HG03432 (cell line): ENCODE results near the gene PCYT1A.
"Not testable (repeated sequence)": the region's sequence is repeated elsewhere in the genome, so short reads cannot be mapped to it uniquely, and the experiment has no call there.

Experiments used
- ATAC-seq: cut with Tn5 transposase; IDR thresholded peaks from one replicate; pipeline ENCODE4 v1.9.1; 2021; ENCODE audit warnings: mild to moderate bottlenecking, moderate library complexity; ENCODE audit not compliant: unreplicated experiment

The PCYT1A gene

DNA sequence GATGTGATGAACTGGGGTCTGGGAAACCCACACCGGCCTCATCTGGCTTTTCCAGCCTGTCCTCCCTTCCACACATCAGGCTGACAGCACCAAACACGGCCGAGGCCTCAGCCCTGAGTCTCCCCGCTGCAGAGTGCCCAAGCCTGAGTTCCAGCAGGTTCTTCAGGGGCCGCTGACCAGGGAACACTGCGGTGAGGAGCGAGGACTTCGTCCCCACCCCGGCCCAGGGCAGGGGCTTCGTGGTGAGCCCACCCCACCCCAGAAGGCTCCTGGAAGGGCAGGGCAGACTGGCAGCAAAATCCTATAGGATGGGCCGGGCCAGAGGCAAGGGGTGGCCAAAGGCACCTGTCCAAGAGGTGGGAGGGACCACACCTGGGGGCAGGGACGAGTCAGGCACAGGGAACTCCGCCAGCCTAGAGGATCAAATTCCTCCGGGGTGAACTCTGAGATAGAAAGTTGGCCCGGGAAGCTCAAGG, 71.4 kb downstream of the PCYT1A start, which contains the start of gene SLC51A:
Gene SLC51A (plus strand): TSS at position 446 of the 476 bp plus-strand sequence. CDS start 179 bp downstream, outside the sequence.
- no peak for ATAC-seq

DNA sequence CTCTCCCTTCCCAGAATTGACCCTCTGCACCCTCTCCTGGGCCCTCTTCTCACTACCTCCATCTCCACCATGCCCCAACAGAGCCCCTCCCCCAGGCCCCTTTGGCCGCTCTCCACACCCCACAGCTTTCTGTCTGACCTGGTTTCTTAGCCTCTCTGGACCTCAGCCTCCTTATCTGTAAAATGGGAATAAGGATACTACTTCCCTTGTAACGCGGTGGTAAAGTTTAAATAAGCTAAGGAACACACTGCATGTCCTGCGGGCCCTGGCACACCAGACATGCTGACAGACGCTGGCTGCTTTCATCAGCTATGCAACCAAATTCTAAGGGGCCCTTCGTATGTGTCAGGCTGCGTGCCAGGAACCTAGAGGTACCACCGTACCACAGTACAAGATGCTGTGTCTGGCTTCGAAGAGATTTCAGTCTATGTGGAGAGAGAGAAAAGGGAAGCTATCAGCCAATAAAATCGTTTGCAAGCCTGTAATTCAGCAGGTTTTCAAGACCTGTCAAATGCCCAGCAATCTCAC, 72.0 kb downstream of the PCYT1A start:
- ATAC-seq = no peak

DNA sequence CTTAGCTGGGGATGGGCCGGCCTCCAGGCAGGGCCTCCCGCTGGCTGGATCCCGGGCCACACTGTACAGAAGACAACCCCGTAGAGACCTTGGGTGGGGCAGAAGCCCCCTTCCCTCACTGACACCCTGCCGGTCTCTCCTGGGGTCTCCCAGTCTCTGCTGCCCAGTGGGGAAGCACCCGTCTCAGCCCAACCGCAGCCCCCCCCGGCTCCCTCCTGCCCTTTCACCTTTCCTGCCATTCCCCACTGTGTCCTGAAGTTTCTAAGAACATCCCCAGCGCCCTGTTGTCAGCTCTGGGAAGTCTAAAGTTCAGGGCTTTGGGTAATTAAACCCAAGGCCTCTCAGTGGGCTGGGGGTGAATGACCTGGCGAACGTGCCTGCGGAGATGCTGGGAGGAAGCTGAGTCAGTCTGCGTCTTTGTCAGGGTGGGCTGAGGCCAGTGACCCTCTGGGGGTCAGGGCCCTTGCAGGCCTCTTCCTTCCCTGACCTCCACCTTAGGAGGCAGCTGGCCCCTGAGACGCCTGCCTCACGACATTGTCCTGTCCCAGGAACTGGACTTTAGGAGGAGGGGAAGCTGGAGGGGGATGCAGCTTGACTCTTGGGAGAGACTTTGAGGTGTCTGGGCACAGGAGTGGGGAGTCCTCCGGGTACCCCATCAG, 72.6 kb downstream of the PCYT1A start:
- ATAC-seq = no peak

DNA sequence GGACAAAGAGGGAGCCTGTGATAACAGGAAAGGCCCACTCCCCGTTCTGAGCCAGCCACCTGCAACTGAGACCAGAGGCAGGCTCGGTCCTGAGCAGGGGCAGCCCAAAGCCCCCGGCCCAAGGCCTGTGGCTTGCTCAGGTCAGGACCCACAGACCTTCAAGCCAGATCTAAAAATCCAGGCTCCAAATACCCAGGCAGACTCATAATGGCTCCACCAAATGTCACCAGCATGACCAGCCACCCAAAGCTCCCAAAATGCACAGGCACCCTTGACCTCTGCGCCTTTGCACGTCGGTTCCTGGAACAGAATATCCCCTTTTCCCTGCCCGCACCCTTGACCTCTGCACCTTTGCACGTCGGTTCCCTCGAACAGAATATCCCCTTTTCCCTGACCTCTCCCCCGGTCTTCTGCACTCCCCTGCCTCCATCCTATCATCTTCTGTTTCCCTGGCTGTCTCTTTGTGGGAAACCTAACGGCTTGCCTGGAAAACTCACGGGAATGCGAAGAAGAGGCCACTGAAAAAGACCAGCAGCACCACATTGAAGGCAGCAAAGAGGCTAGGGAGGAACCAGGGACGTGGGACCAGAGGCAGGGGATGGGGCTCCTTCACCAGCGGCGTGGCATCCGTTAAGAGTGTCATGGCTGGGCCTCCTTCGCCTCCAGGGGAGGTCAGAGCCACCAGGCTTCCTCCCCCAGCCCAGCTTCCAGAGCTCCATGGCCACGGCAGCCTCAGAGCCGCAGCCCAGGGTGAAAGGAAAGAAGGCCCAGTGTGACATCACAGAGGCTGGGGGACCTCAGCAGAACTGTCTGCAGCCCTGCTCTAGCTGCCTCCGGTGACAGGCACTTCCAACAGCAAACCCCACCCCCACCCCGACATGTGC, 76.6 kb downstream of the PCYT1A start, which contains the start of gene ZDHHC19:
Gene ZDHHC19 (minus strand): TSS at position 728 of the 884 bp plus-strand sequence. CDS start 85 bp downstream, at position 643.
- ATAC-seq = no peak

DNA sequence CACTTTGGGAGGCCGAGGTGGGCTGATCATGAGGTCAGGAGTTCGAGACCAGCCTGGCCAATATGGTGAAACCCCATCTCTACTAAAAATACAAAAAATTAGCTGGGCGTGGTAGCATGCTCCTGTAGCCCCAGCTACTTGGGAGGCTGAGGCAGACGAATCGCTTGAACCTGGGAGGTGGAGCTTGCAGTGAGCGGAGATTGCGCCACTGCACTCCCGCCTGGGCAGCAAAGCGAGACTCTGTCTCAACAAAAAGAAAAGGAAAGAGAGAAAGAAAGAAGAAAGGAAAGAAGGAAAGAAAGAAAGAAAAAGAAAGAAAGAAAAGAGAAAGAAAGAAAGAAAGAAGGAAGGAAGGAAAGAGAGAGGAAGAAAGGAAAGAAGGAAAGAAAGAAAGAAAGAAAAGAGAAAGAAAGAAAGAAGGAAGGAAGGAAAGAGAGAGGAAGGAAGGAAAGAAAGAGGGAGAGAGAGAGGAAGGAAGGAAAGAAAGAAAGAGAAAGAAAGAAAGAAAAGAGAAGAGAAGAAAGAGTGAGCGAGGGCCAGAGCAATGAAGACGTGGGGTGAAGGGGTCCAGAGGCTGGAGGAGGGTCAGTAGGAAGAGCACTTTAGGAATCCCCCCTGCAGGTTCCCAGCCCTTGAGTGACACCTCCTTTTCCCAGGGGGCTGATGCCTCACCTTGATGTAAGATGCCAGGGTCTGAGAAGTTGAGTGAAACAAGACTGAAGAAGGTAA, 77.4 kb downstream of the PCYT1A start:
- not testable (repeated sequence) for ATAC-seq

DNA sequence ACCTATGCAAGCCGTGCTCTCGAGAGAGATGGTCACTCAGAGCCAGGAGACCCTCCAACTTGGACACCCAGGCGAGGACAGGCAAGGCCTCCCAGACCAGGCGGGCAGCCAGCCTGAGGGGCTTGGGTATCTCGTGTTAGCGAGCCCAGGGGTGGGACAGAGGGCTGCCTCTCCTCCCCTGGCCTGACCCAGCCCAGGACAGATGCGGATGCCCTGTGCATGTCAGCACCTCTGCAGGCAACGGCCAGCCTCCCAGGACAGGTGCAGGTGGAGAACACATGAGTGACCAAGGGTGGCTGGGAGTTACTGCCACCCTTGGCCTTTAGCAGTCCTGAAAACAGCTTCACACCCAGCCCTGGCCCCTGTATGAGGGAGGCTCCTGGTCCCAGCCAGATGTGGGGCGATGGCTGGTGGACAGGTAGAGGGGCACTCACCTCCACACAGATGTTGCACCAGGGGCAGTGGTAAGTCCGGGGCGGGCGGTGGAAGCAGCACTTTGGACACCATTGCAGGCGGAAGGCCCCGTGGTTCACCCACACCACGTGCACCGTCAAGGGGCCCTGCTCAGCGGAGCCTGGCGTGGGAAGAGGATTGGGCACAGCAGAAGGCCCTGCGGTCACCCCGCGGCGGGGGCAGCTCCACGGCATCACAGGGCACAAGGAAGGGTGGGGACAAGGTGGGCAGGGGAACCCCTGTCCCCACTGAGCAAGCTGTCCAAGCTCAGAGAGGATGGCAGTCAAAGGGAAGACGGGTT, 78.4 kb downstream of the PCYT1A start:
- ATAC-seq = no peak

DNA sequence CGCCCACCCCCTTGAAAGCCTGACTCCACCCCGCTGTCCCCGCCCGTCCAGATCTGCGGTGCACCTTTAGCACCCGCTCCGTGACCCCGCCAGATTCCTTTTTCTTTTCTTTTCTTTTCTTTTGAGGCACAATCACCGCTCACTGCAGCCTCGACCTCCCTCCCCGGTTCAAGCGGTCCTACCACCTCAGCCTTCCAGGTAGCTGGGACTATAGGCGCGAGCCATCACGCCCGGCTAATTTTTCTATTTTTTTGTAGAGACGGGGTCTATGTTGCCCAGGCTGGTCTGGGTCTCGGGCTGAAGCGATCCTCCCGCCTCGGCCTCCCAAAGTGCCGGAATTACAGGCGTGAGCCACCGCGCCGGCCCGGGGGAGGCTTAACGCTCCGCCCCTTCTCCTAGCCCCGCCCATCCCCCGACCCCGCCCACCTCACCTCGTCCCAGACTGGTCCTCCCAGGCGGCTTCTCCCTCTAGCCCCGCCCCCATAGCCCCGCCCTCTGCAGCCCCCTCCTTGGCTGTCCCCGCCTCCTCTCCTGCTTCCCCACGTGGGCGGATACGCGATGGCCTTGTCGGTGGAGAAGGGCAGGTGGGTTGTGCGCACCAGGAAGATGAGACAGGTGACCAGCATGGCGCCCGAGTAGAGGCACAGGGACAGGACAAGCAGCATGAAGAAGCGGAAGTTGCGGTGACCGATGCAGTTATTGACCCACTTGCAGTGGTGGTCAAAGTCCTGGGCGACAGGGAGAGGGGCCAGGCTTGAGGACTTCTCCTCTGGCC, 79.5 kb downstream of the PCYT1A start:
- ATAC-seq = no peak

DNA sequence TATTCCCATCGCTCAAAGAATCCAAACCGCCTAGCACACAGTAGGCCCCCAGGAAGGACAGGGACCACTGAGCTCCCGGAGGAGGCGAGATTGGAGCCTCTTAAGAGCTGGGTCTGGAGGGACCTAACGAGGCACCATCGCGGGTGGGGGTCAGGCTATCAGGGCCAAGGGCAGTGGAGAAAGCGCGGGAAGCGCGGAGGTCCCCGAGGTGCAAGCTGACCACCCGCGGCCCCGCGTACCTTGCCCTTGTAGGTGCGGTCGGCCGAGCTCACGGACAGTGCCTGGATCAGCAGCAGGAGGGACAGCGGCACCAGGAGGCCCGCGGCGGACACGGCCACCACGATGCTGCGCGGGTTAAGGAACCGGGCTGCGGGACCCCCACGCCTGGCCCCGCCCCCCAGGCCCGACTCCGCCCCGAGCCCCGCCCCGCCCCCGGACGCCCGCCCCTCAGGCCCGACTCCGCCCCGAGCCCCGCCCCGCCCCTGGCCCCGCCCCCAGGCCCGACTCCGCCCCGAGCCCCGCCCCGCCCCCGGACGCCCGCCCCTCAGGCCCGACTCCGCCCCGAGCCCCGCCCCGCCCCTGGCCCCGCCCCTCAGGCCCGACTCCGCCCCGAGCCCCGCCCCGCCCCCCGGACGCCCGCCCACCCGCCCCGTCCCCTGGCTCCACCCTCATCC, 80.2 kb downstream of the PCYT1A start:
- no peak for ATAC-seq

DNA sequence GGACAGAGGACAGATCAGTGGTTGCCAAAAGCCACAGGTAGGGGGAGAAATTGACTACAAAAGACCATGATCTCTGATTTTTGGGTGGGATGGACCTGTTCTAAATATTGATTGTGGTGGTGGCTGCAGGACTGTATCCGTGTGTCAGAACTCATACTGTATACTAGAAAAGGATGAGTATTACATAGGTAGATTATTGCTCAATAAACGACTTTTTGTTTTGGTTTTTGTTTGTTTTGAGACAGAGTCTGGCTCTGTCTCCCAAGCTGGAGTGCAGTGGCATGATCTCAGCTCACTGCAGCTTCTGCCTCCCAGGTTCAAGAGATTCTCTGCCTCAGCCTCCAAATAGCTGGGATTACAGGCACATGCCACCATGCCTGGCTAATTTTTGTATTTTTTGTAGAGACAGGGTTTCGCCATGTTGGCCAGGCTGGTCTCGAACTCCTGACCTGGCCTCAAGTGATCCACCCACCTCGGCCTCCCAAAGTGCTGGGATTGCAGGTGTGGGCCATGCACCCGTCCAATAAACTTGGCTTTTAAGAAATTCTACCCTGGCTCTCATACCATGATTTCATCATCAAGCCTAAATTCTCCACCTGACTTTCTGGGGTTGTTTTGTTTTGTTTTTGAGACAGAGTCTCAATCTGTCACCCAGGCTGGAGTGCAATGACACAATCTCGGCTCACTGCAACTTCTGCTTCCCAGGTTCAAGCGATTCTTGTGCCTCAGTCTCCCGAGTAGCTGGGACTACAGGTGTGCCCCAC, 81.9 kb downstream of the PCYT1A start:
- not testable (repeated sequence) for ATAC-seq

DNA sequence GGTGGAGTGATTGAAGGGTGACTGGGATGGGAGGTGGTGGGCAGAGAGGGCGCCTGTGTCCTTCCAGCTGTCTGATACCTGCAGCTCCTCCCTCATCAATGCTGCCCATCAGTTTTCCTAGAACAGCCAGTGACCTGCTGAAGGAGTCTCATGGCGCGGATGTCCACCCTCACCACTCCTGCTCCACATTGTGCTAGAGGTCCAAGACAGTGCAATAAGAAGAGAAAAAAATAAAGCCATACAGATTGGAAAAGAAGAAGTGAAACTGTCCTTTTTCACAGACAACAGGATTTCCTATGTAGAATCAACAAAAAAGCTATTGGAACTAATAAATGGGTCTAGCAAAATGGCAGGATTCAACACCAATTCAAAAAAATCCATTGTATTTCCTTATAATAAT, 83.7 kb downstream of the PCYT1A start:
- no peak for ATAC-seq

DNA sequence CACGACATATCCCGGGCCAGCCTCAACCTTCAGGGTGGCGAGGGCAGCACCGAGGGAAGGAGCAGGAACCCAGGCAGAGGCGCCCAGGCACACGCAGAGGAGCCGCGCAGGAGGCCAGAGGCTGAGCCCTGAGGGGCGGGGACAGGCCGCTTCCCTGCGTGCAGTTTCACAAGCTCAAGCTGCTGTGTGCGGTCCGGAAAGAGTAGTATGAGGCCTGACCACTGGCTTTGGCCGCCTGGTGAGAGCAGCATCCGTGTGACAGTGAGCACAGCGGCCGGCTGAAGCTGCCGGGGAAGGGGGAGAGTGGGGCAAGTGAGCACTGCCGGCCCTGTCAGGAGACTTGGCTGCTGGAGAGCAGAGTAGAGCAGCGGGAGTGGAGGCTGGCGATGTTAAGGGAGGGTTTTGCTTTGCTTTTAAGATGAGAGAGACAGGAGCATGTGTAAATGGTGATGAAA, 85.0 kb downstream of the PCYT1A start:
- ATAC-seq = peak; percentile 81

DNA sequence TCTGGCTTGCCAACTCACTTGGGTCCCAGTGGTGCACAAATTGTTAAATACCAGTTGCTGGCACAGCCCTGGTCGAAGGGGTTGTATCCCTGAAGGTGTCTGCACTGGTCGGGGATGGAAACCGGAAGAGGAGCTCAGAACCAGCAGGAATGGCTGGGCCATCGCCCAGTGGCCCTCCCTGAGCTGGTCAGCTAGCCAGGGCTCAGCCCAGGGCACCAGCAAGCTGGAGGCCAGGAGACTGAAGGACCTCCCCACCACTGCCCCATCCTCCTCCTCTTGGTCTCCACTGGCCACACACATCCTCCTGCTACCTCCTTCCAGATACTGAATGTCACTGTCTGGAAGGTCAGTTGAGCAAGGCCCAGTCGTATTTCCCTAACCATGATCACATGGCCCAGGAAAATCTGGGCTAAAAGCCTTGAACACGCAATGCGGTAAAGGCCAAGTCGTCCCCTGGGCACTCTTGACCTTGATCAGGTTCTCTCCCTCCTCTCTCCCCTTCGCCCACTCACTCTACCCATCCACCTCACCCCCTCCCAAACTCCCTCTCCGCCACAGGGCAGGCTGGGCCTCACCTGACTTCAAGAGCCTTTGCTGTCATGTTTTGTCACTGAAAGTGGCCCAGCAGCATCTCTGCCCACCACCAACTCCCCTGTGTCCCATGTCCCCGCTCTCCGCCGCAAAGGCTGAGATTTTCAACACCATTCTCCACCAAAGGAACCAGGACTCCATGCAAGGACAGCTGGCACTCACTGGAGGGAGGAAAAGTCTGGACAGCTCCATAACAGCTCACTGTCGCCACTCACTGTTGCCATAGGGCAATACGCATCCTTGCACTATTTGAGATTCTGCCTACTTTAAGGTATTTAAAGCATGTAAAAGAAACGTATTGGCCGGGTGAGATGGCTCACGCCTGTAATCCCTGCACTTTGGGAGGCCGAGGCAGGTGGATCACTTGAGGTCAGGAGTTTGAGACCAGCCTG, 88.5 kb downstream of the PCYT1A start:
- ATAC-seq = no peak

DNA sequence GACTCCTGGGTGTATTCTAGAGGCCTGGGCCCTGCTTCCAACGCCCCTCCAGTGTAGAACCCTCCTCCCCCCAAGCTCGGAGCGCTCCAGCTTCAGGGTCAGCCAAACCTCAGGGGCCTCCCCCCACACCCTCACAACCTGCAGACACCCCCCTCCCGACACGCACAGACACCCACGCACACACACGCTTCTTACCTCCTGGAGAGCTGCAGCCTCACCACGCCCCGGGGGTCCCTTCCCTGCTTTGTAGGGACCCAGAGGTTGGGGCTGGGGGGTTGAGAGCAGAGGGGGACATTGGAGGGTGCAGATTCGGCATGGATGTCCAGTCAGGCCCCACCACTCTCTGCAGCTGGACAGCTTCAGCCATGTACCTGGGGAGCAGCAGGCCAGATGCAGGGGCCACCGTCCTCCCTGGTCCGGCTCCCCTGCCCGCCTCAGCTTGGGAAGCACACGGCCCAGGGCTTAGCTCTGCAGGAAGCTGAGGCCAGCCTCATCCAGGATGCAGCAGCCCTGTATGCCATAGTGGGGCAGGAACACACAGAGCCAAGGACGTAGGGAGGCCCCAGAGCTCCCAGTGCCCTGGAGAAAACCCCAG, 89.3 kb downstream of the PCYT1A start:
- no peak for ATAC-seq

DNA sequence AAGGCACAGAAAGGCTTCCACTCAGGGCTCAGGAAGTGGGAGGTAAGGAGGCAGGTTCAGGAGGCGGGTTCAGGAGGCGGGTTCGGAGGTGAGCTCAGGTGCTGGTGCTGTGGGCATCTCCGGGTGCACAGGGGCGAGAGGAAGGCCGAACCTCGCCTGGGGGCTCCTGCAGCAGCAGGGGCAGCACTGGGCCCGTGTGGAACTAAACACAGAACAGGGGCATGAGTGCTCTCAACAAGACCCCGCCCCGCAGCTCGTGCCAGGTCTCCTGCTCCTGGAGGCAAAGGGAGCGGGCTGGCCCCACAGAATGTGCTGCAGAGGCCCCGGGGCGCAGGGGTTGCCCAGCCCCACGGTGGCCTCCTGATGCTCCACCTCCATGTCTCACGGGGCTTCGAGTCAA, 90.0 kb downstream of the PCYT1A start:
- ATAC-seq = no peak

DNA sequence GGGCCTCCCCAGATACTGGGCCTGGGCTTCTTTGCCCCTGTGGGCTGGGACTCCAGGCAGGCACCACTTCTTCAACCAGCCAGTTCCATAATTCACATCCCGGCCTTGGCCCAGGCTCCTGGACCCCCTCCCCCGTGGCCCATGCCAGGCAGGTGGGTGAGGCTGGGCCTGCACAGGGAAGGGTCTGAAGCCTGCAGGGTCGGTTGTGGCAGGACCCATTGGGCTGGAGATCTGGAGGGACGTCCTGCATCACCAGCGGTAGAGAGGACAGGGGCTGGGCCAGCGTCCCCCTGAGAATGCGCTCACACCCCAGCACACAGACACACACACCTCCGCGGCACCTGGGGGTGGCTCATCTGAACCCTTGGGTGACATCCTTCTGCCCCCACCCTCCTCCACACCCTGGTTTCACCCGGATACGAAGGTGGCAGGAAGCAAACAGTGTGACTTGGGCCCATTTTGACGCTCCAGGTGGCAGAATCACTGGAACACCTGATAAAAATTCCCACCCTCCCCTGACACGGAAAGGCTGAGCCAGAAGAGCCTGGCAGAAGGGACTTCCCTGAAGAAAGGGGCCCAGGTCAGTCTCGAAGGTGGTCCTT, 91.8 kb downstream of the PCYT1A start:
- ATAC-seq = no peak

DNA sequence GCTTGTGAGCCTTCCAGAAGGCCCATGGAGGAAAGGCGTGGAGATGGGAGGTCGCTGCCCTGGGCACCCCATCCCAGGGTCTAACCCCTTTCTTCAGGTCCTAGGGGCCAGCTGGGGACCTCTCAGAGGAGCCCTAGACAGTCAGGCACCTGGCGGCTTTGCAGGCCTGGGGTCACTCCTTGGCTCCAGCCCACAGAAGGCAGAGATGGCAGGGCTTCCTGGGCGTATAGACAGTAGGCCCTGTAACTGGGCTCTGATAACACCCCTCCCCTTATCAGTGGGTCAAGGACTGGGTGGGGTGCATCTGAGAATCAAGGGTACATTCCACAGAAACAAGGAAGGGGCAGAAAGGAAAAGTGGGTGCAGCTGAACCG, 93.0 kb downstream of the PCYT1A start:
- ATAC-seq = no peak
